ENCODE data around the gene RGS11.

Gene RGS11

GRCh38 chr16:275786-276232 is at the start of gene RGS11:
Gene RGS11, minus strand, starts transcription at chr16:275944. Its CDS starts 33 bp downstream, at chr16:275911.
- DNase-seq, result no peak

- no peak for DNase-seq
Measured at GRCh38 chr16:324451-325334, 48.9 kb upstream of the RGS11 start.

GRCh38 chr16:324201-324450 is 48.4 kb upstream of the RGS11 start:
- DNase-seq, result no peak

- DNase-seq, result no peak
Measured at GRCh38 chr16:322476-323143, 46.9 kb upstream of the RGS11 start.

- no peak for DNase-seq
Measured at GRCh38 chr16:321532-321931, 45.8 kb upstream of the RGS11 start.

- no peak for DNase-seq
Measured at GRCh38 chr16:320206-320605, 44.5 kb upstream of the RGS11 start.

GRCh38 chr16:318628-319027 is 42.9 kb upstream of the RGS11 start:
- no peak for DNase-seq

- no peak for DNase-seq
Measured at GRCh38 chr16:317583-317982, 41.8 kb upstream of the RGS11 start.

- no peak for DNase-seq
Measured at GRCh38 chr16:316741-317464, 41.2 kb upstream of the RGS11 start.

GRCh38 chr16:314795-315299 is 39.1 kb upstream of the RGS11 start:
- DNase-seq, result no peak

GRCh38 chr16:314351-314750 is 38.6 kb upstream of the RGS11 start:
- no peak for DNase-seq

- no peak for DNase-seq
Measured at GRCh38 chr16:311725-312124, 36.0 kb upstream of the RGS11 start.

- peak; percentile 59 for DNase-seq
Measured at GRCh38 chr16:309476-309875, 33.7 kb upstream of the RGS11 start.

GRCh38 chr16:307691-308312 is 32.1 kb upstream of the RGS11 start:
- peak; percentile 84 for DNase-seq

- DNase-seq, result no peak
Measured at GRCh38 chr16:306911-307370, 31.2 kb upstream of the RGS11 start.

- DNase-seq, result no peak
Measured at GRCh38 chr16:305916-306626, 30.3 kb upstream of the RGS11 start.

GRCh38 chr16:303760-304505 is 28.2 kb upstream of the RGS11 start:
- DNase-seq, result no peak

GRCh38 chr16:301950-302349 is 26.2 kb upstream of the RGS11 start:
- no peak for DNase-seq

GRCh38 chr16:301235-301634 is 25.5 kb upstream of the RGS11 start:
- DNase-seq, result no peak

GRCh38 chr16:297832-298231 is 22.1 kb upstream of the RGS11 start:
- no peak for DNase-seq

GRCh38 chr16:296806-297510 is 21.2 kb upstream of the RGS11 start:
- DNase-seq, result no peak
